Putamen (tissue), 1 donor: ENCODE results near the gene ZNF546.

Experiments used
- DNase-seq: peaks from one replicate; pipeline ENCODE4 v3.0.0-alpha.2; 2016; ENCODE audit warnings: low spot score

Gene ZNF546

DNA sequence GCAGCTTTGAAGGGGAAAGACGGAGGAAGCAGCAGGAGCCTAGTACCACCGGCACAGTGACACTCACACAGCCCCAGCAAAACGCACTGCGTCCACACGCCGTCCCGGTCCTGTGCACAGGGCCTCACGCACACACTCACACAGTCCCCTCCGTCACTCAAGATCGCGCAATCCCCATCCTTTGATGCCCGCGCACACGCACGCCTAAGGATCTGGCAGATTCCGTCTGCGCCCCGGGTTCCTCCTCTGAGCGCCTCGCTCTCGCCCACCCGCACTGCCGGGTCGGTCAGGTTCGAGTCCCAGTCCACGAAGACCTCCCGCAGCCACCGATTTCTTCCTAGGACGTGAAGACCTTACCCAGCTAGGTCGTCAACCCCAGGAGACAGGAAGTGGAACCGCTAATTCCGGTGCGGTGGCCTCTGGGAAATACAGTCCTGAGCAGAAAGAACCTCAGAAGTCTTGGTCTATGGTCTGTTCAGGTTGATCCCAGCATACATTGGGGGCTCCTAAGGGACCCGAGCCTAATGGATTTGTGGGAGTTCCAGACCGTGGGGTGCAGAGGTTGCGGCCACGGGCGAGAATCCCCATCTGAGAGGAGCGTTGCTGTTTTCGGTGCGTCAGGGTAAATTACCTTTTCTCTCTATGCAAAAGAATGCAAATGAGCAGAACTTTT lies 59.1 kb downstream of the ZNF546 start, which contains the start of gene ZNF780B:
Gene ZNF780B, minus strand, starts transcription at position 400 of the 673 bp plus-strand sequence. CDS start 5,899 bp downstream, outside the sequence.
- peak; percentile 71 for DNase-seq

DNA sequence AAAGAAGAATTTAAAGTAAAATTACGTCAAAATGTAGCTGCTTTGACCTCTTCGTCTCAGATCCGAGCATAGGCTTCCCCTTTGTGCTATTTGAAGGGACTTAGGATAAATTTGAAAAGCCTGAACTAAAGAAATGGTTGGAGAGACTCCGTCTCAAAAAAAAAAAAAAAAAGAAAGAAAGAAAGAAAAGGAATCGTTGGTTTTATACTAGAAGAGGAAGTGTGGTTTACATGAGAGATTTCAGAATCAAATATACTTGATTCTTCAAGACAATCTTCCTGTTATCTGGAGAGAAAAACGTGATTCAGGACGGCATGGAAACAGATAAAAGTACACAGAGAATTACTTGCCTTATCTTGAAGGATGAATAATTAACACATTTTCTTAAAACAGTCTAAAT lies 59.6 kb downstream of the ZNF546 start:
- DNase-seq = no peak

DNA sequence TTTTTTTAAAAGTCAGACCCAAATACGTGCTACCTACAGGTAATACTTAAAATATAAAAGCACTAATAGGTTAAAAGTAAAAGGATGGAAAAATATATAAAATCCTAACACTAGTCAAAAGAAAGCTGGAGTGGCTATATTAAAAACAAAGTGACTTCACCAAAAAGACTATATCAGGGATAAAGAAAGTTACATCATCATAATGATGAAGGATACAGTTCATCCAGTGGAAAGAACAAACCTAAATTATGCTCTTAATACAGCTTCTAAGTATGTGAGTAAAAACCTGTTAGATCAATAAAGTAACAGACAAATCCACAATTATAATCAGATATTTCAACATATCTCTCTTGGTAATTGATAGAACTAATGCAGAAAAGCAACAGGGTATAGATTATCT lies 60.3 kb downstream of the ZNF546 start:
- DNase-seq = no peak

DNA sequence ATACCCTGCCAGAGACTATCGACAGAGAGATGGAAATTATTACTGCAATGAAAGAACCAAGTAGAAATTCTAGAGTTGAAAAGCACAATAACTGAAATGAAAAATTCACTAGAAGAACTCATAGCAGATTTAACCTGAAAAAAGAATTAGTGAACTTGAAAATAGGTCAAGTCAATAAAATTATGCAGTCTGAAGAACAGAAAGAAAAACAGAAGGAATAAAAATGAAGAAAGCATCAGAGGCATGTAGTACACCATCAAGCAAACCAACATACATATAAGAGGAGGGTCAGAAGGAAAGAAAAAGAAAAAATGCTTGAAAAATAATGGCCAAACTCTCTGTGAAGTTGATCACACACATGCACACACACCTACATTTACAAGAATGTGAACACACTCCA lies 62.8 kb downstream of the ZNF546 start:
- no peak for DNase-seq

DNA sequence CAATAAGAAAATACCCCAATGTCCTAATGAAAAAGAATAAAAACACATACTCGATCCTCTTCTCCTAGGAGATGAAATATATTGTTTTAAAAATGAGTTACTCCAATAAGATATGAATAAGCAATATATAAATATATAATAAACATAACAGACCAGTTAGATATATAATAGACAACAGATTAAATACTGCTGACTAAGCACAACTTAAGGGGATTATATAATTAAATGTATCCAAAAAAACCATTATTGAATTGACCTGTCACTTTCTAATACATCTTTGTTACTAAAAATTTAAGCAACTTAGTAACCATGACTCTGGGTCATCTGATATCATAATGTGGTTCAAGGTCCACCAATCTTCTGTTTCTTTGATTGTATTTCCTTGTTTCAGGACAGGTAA lies 73.2 kb downstream of the ZNF546 start:
- DNase-seq = no peak
